Memory B cell (primary cell): Measurements from ENCODE around the gene RPS8.
"Not testable (repeated sequence)": the region's sequence is repeated elsewhere in the genome, so short reads cannot be mapped to it uniquely, and the experiment has no call there.

ENCODE experiments used
- ATAC-seq: fragments of 150-1000 bp; cut with Tn5 transposase; 2 replicates; pipeline ENCODE4 v1.10.0; 2021; ENCODE audit warnings: low read depth, mild to moderate bottlenecking, moderate library complexity
- DNase-seq, 2 donors: peaks; one replicate each; pipeline ENCODE4 v3.0.0; 2022; ENCODE audit warnings: low spot score in 2 of 2
- H3K27ac Mint-ChIP-seq: one replicate; pipeline ENCODE4 v1.8.0; 2022; ENCODE audit warnings: mild to moderate bottlenecking, moderate library complexity, mixed read lengths
- H3K27me3 Mint-ChIP-seq: one replicate; pipeline ENCODE4 v1.8.0; 2022; ENCODE audit warnings: mixed read lengths
- H3K36me3 Mint-ChIP-seq: one replicate; pipeline ENCODE4 v1.8.0; 2022; ENCODE audit warnings: mild to moderate bottlenecking, mixed read lengths
- H3K4me1 Mint-ChIP-seq: one replicate; pipeline ENCODE4 v1.8.0; 2022; ENCODE audit warnings: mixed read lengths
- H3K4me3 Mint-ChIP-seq: one replicate; pipeline ENCODE4 v1.8.0; 2022; ENCODE audit warnings: mild to moderate bottlenecking, moderate library complexity, mixed read lengths
- H3K9me3 Mint-ChIP-seq: one replicate; pipeline ENCODE4 v1.8.0; 2022; ENCODE audit warnings: mixed read lengths

The RPS8 gene

GRCh38 chr1:44766421-44766820 is 8.9 kb upstream of the RPS8 start:
- DNase-seq, H3K4me3 Mint-ChIP-seq, H3K9me3 Mint-ChIP-seq, H3K36me3 Mint-ChIP-seq, H3K4me1 Mint-ChIP-seq, H3K27ac Mint-ChIP-seq, ATAC-seq, H3K27me3 Mint-ChIP-seq: not testable (repeated sequence)

GRCh38 chr1:44775930-44776729 is 790 bp downstream of the RPS8 start:
- DNase-seq (peak; percentile 40 to 57), ATAC-seq (peak; percentile 49)
- peak overlapping the region; percentile 88 for H3K27ac Mint-ChIP-seq
- no peaks in the 10 kb centered on the region for H3K9me3 Mint-ChIP-seq
- peak overlapping the region; percentile 87 for H3K4me3 Mint-ChIP-seq
- H3K4me1 Mint-ChIP-seq, result peaks cover 27% of the 10 kb centered on the region
- H3K27me3 Mint-ChIP-seq, result no peaks in the 10 kb centered on the region
- peaks cover 34% of the 10 kb centered on the region for H3K36me3 Mint-ChIP-seq

GRCh38 chr1:44776730-44777068 is 1.4 kb downstream of the RPS8 start:
- no peaks in the 10 kb centered on the region for H3K27me3 Mint-ChIP-seq
- H3K4me1 Mint-ChIP-seq, result peaks cover 27% of the 10 kb centered on the region
- peaks cover 38% of the 10 kb centered on the region for H3K36me3 Mint-ChIP-seq
- peak overlapping the region; percentile 88 for H3K27ac Mint-ChIP-seq
- ATAC-seq (no peak), DNase-seq (no peak)
- H3K4me3 Mint-ChIP-seq, result peak overlapping the region; percentile 87
- no peaks in the 10 kb centered on the region for H3K9me3 Mint-ChIP-seq

GRCh38 chr1:44777547-44777946 is 2.2 kb downstream of the RPS8 start:
- Mint-ChIP-seq H3K27me3 (no peaks in the 10 kb centered on the region), H3K4me1 (peaks cover 27% of the 10 kb centered on the region), H3K27ac (peak overlapping the region; percentile 88), H3K9me3 (no peaks in the 10 kb centered on the region), H3K36me3 (peaks cover 38% of the 10 kb centered on the region), H3K4me3 (peak overlapping the region; percentile 87)
- no peak for DNase-seq
- no peak for ATAC-seq

- Mint-ChIP-seq H3K4me3 (no peak overlapping the region), H3K4me1 (peaks cover 27% of the 10 kb centered on the region), H3K27me3 (no peaks in the 10 kb centered on the region), H3K36me3 (peaks cover 38% of the 10 kb centered on the region), H3K9me3 (no peaks in the 10 kb centered on the region), H3K27ac (peak overlapping the region; percentile 88)
- DNase-seq (no peak), ATAC-seq (no peak)
These were observed 2.8 kb downstream of the RPS8 start for GRCh38 chr1:44777969-44778635.

GRCh38 chr1:44778705-44779576 is 3.6 kb downstream of the RPS8 start:
- H3K27me3 Mint-ChIP-seq, result no peaks in the 10 kb centered on the region
- ATAC-seq, result no peak
- DNase-seq, result no peak
- no peak overlapping the region for H3K4me3 Mint-ChIP-seq
- peaks cover 34% of the 10 kb centered on the region for H3K4me1 Mint-ChIP-seq
- H3K36me3 Mint-ChIP-seq, result peaks cover 38% of the 10 kb centered on the region
- H3K27ac Mint-ChIP-seq, result peak overlapping the region; percentile 88
- H3K9me3 Mint-ChIP-seq, result no peaks in the 10 kb centered on the region

GRCh38 chr1:44780583-44781121 is 5.3 kb downstream of the RPS8 start:
- Mint-ChIP-seq H3K27ac (no peak overlapping the region), H3K4me1 (peaks cover 41% of the 10 kb centered on the region), H3K27me3 (no peaks in the 10 kb centered on the region), H3K36me3 (peaks cover 38% of the 10 kb centered on the region), H3K9me3 (no peaks in the 10 kb centered on the region), H3K4me3 (no peak overlapping the region)
- DNase-seq (no peak), ATAC-seq (no peak)

- Mint-ChIP-seq H3K27me3 (no peaks in the 10 kb centered on the region), H3K9me3 (no peaks in the 10 kb centered on the region), H3K36me3 (peaks cover 16% of the 10 kb centered on the region), H3K4me1 (peaks cover 24% of the 10 kb centered on the region), H3K27ac (no peak overlapping the region), H3K4me3 (peak overlapping the region; percentile 66)
- no peak for DNase-seq
- ATAC-seq, result no peak
These were observed 8.4 kb downstream of the RPS8 start for GRCh38 chr1:44783697-44784093.

- ATAC-seq (peak; percentile 50), DNase-seq (no peak)
- Mint-ChIP-seq H3K4me3 (peak overlapping the region; percentile 83), H3K36me3 (peaks cover 13% of the 10 kb centered on the region), H3K27ac (peak overlapping the region; percentile 58), H3K9me3 (no peaks in the 10 kb centered on the region), H3K27me3 (no peaks in the 10 kb centered on the region), H3K4me1 (peaks cover 23% of the 10 kb centered on the region)
These were observed 9.0 kb downstream of the RPS8 start for GRCh38 chr1:44784094-44785028.

GRCh38 chr1:44785029-44785380 is 9.7 kb downstream of the RPS8 start:
- no peaks in the 10 kb centered on the region for H3K27me3 Mint-ChIP-seq
- DNase-seq, result no peak
- peaks cover 12% of the 10 kb centered on the region for H3K36me3 Mint-ChIP-seq

GRCh38 chr1:44785501-44786137 is 10.3 kb downstream of the RPS8 start:
- DNase-seq, result no peak
- H3K27me3 Mint-ChIP-seq, result no peaks in the 10 kb centered on the region
- peaks cover 23% of the 10 kb centered on the region for H3K4me1 Mint-ChIP-seq
- H3K9me3 Mint-ChIP-seq, result no peaks in the 10 kb centered on the region
- H3K27ac Mint-ChIP-seq, result peak overlapping the region; percentile 92
- H3K36me3 Mint-ChIP-seq, result peaks cover 5% of the 10 kb centered on the region
- H3K4me3 Mint-ChIP-seq, result peak overlapping the region; percentile 83
- no peak for ATAC-seq

More at GRCh38 chr1:44785029-44785380, 9.7 kb downstream of the RPS8 start:
- peaks cover 23% of the 10 kb centered on the region for H3K4me1 Mint-ChIP-seq
- H3K9me3 Mint-ChIP-seq, result no peaks in the 10 kb centered on the region
- peak overlapping the region; percentile 58 for H3K27ac Mint-ChIP-seq
- peak overlapping the region; percentile 83 for H3K4me3 Mint-ChIP-seq
- ATAC-seq, result no peak

GRCh38 chr1:44786138-44786840 is 10.9 kb downstream of the RPS8 start:
- no peaks in the 10 kb centered on the region for H3K9me3 Mint-ChIP-seq
- H3K27me3 Mint-ChIP-seq, result no peaks in the 10 kb centered on the region
- peaks cover 23% of the 10 kb centered on the region for H3K4me1 Mint-ChIP-seq
- ATAC-seq, result peak; percentile 71
- peak; percentile 79 to 91 for DNase-seq
- H3K4me3 Mint-ChIP-seq, result peak overlapping the region; percentile 83
- peak overlapping the region; percentile 92 for H3K27ac Mint-ChIP-seq
- peaks cover 2% of the 10 kb centered on the region for H3K36me3 Mint-ChIP-seq
